CD4-positive, alpha-beta T cell treated with Interleukin-15 for 4 hours (primary cell): ENCODE data around the gene ZNF23.

ENCODE experiments used
- DNase-seq: peaks from one replicate; pipeline ENCODE4 v3.0.0-alpha.2; 2020; ENCODE audit warnings: low spot score

ZNF23 gene

DNA sequence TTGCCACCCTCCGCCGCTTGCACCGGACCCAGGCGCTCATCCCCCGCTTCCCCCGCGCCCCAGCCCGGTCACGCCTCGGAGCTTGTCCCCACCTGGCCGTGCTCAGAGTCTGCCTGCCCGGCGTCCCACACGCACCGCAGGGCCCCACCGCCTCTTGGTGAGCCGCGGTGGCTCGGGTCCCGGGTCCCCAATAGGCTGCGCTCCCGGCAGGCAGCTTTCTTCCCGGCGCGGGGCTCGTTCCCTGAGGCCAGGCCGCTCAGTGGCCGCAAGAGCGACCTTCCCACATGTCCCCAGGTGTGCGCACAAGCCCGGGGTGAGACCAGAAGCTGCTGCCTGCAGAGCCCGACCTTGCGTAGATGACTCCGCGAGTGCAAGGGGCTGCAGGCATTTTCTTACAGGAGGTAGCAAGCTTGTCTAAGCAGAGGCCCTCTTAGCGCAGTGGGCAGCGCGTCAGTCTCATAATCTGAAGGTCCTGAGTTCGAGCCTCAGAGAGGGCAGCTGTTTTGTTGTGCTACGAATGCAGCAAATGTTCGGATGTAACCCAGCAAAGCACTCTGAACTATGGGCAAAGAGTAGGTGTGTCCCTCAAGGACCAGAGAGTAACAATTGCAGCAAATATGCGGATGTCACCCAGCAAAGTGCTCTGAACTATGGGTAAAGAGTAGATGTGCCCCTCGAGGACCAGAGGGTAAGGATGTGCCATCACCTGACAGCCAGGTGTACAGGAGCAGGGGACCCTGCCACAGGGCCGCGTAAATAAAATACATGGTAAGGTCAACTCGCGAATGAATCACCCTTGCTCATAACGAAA is 35.8 kb downstream of the ZNF23 start:
- no peak for DNase-seq

DNA sequence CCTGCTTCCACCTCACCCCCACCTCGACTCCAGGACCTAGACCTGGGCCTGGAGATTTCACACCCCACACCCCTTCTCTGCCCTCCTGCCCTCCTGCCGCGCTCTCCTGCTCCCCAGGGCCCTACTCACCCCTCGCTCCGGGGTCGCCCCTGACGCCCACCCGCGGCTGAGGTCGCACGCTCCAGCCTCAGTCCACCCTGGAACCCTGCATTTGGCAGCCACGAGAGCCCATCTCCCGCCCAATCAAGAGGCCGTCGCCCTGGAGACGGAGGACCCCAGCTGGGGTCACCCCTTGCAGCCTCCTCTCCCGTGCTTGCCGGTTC is 36.3 kb downstream of the ZNF23 start:
- DNase-seq: no peak

DNA sequence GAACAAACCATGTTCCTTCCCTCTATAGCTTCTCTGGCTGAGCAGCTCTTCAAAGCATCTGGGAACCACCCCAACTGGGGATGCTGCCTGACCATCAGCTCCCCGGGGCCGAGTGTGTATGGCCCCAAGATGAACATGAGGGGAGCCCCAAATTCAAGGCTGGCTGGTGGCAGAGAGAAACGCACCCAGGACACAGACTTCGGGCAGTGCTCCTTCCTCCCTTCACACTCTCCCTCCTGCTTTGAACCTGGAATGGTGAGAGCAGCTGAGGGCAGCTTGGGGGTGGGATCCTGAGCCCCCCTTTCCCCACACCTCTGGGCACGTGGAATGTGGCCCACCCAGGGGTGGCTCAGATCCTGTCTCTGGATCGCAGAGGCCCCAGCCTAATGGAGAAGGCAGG is 37.4 kb downstream of the ZNF23 start:
- DNase-seq: no peak

DNA sequence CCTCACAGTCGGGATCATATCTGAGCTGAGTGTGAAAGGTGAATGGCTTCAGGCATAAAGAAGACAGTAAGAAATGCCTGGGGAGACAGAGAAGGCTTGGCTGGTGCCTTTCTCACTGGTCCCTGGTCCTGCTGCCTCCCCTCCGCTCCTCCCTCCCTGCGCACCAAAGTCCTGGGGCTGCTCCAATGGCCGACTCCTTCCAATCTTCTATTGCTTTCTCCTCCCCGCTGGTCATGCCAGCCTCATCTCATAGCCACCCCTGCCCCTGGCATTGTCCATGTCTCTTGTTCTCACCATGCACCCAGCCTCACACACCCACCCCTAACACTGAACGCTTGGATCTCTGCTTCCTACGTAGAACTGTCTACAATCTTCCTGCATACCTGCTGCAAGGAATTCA is 38.2 kb downstream of the ZNF23 start:
- no peak for DNase-seq

DNA sequence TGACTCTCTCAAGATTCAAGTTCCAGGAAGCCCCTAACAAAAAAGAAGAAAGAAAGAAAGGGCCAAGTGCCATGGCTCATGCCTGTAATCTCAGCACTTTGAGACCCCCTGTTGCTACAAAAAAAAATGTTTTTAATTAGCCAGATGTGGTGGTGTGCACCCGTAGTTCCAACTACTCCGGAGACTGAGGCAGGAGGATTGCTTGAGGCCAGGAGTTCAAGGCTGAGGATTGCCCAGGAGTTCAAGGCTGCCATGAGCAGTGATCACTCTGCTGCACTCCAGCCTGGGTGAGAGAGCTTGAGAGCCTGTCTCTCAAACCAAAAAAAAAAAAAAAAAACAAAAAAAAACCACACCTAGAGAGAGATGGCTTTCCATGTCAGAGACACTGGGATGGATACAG is 39.0 kb downstream of the ZNF23 start:
- no peak for DNase-seq

DNA sequence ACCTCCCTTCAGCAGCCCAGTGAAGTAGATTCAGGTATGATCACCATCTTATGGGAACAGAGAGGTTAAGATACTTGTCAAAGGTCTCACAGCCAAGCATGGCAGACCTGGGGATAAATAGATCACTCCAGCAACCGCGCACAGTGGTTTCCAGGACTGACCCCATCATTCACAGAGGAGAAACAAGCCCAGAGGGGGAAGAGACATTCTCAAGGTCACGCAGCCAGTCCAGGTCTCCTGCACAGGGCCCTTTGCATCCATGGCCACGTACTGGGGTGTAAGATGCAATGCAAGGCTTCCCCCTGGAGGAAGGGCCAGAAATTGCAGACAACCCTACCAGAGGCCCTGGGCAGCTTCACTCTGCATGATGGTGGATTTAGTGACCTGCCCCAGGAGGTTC is 40.1 kb downstream of the ZNF23 start:
- DNase-seq: peak; percentile 19

DNA sequence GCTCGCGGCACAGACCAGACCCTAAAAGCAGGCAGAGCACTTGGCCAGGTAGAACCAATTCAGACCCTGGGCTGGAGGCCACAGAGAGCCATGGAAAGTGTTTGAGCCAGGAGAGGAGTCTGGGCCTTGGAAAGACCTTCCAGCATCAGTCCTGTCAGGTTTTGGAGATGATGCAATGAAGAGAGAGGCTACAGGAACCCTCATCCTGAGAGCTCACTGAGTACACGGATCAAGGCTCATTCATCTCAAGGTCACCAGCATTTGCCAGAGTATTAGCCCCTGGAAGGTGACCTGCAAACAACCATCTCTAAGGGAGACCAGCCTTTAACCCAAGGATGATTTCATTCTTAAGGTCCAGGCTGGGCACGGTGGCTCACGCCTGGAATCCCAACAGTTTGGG is 48.0 kb downstream of the ZNF23 start:
- no peak for DNase-seq

GRCh38 chr16:71413341-71413740 is 48.7 kb downstream of the ZNF23 start:
- no peak for DNase-seq

GRCh38 chr16:71412270-71413160 is 49.5 kb downstream of the ZNF23 start:
- peak; percentile 65 for DNase-seq

DNA sequence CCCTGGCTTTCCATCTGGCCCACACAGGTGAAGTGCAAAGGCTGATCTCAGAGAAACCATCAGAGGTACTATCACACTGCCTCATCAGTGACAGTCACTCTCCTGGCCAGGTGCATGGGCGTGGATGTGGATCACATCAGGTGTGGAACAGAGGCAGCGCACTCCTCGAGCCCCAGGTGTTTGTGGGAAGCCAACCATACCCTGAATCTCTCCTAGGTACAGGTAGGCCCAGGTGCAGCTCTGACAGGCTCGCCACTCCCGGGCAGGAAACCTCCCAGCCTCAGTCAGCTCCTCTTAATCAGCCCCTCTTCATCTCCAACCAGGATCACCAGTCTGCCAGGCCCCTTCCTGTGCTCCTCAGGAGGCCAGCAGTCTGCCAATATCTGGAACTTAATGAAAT is 51.9 kb downstream of the ZNF23 start:
- no peak for DNase-seq

GRCh38 chr16:71409011-71409775 is 52.9 kb downstream of the ZNF23 start:
- no peak for DNase-seq

- DNase-seq: no peak
These were observed 53.5 kb downstream of the ZNF23 start for GRCh38 chr16:71408536-71408935.

GRCh38 chr16:71407731-71408130 is 54.3 kb downstream of the ZNF23 start:
- no peak for DNase-seq

DNA sequence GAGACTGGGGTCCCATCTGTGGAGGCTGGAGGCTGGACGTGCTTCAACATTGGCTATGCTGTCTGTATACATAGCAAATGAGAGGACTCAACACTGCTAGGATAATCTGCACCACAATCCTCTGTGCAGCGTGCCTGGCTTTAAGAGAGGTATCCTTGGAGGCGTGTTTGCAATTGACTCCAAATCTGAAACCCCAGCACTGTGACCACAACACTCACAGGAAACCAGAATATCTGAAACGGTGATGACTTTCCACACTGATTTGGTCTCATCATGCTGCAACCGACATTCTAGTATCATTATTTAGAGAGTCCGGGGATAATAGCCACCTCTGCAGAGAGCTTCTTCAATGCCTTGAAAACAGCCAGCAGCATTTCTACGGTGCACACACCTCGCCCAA is 55.3 kb downstream of the ZNF23 start:
- no peak for DNase-seq

DNA sequence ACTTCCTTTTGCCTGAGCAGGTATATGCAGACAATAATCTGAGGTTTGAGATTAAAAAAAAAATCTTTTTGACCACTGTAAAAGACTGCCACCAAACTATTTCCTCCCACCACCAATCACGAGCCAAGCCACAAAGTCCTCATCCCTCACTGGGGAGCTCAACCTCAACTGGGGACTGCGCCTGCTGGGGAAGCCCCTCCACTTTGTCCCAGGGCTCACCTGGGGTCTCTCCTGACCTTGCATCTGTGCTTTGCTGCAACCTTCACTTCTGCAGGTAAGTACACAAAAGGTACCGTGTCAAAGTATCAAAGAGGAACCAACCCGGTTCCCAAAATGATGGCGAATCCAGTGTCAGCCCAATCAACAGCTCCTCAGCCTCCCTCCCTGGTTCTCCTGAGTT is 55.7 kb downstream of the ZNF23 start:
- no peak for DNase-seq

DNA sequence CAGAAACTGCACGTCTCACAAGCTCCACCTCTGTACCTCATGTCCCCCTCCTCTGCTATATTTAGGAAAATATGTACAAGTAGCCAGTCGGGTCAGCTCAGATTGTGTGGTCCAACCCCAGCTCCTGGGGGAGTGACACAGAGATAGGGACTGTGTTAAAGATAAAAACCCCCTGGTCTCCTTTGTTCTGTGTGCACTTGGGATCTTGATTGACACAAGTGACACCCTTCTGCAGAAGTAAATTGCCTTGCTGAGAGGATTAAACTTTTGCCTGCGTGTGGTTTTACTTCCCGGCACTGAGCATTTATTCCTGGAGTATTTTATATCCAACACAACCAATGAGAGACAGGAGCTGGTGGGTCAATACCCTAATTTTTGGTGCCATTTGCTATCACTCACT is 57.7 kb downstream of the ZNF23 start:
- no peak for DNase-seq

- no peak for DNase-seq
These were observed 59.4 kb downstream of the ZNF23 start for GRCh38 chr16:71402674-71403073.

DNA sequence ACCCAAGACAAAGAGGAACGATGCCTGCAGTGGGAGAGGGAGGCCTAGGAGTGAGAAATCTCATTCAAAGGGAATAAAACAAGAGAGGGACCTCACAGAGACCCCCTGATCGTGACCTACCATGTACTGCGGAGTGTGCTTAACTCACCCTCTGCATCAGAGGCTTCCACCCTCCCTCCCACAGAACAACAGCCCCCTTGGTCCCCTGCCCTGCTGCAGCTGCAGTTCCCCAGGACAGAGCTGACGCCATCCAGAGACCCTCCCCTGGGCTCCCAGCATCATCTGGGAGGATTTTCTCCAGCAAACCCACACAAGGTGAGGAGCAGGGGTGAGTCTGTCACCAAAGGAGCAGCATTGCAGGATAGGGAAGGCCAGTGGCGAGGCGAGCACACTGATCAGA is 60.0 kb downstream of the ZNF23 start:
- no peak for DNase-seq

- DNase-seq: no peak
These were observed 62.1 kb downstream of the ZNF23 start for GRCh38 chr16:71399801-71400563.
